Skeletal muscle cell (primary cell): ENCODE results near the gene NR2F1-AS1.
A peak's percentile ranks its signal among the peaks of the same experiment; 100 is the strongest.

Experiments
- DNase-seq: peaks from one replicate; pipeline ENCODE4 v3.0.0-alpha.2; 2010; ENCODE audit warnings: low read depth
- H3K4me3 ChIP-seq: 2 replicates; pipeline ENCODE4 v1.5.1; 2011; ENCODE audit warnings: low read depth, mild to moderate bottlenecking, control low read depth, low read length, moderate library complexity

The NR2F1-AS1 gene

GRCh38 chr5:93578813-93579691 lies 2.0 kb downstream of the NR2F1-AS1 start:
- DNase-seq = no peak
- H3K4me3 ChIP-seq = peak overlapping the region; percentile 71

- DNase-seq = no peak
- no peak overlapping the region for H3K4me3 ChIP-seq
Observed at GRCh38 chr5:93577854-93578812, 2.9 kb downstream of the NR2F1-AS1 start.

DNA sequence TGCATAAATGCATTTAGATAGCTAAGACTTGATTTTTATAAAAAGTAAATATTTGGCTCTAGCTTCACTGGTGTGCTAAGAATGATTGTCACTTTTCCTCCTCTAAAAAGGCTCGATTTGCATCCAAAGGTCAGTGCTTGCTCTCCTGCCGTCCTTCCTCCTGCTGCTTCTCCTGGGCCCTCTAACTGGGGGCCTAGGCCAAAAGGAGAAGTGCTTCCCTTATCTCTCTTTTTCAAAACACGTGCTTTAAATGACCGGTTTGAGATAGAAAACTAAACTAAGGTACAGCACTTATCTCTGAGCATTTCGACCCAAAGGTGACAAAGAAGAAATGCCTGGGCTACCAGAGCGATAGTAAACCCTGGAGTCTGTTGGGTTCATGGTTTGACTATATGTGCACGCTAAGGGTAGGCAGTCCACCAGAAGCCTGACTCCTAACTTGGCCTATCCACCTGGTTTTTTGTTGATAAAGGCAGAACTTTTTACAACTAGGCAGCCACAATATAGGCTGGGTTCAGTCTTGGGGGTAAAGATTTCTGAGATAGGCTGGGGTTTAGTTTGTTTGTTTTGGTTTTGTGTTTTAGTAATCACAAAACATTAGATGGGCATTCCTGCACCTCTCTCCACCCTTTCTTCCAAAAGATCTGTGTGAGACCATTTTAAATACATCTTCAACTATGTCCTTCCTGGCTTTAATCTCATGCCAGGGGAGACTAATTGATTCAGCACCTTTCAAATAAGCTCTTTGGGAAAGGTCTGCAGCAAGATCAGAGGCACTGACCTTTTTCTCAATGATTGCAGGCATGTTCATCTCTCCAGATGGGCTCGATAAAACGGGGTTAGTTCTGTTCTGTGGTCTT lies 3.8 kb downstream of the NR2F1-AS1 start:
- DNase-seq = no peak
- H3K4me3 ChIP-seq = no peak overlapping the region

DNA sequence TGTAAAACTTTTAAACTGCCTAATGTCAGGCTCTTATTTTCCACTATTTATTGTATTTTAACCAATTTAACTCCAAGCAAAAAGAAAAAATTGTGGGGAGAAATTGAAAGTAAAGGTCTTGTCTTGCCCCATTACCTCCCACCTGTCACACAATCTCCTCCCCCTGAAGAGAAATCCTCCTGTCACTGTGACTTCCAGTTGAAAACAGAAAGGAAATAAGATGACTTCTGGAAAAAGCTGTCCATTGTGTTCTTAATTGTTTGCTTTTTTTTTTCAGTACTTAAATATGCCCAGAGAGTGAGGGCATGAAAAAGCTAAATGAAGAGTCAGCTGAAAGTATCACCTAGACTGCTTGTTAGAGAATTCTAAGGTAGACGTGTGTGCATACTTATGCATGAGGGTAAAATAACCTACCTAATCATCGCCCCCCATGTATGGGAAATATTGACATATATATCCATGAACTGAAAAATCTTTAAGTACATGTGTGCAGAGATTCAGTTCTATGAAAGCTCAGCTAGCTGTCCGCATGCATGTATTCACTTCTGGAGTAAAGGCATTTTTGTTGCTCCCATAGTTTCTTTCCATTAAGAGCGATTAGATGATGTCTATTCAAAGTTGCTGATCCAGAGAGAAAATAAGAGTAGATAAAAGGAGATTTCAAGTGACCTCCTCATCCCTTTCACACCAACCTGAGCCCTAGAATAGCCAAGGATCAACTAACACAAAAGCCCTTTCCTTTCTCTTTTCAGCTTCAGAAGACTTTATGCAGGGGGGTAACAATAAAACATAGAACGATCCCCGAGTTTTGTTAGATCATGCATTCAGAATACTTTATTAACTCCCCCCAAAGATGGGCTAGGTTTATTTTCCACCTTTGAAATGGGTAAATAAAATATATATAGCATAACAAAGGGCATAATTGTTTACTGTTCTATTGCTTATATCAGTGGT lies 5.3 kb downstream of the NR2F1-AS1 start:
- no peak for DNase-seq
- H3K4me3 ChIP-seq = no peak overlapping the region

- no peak overlapping the region for H3K4me3 ChIP-seq
- DNase-seq = no peak
Observed at GRCh38 chr5:93574491-93575305, 6.3 kb downstream of the NR2F1-AS1 start.

- peak overlapping the region; percentile 43 for H3K4me3 ChIP-seq
- no peak for DNase-seq
Observed at GRCh38 chr5:93573354-93574351, 7.4 kb downstream of the NR2F1-AS1 start.

GRCh38 chr5:93572608-93573353 lies 8.2 kb downstream of the NR2F1-AS1 start:
- no peak for DNase-seq
- peak overlapping the region; percentile 43 for H3K4me3 ChIP-seq

GRCh38 chr5:93572101-93572607 lies 8.9 kb downstream of the NR2F1-AS1 start:
- H3K4me3 ChIP-seq = peak overlapping the region; percentile 43
- no peak for DNase-seq

DNA sequence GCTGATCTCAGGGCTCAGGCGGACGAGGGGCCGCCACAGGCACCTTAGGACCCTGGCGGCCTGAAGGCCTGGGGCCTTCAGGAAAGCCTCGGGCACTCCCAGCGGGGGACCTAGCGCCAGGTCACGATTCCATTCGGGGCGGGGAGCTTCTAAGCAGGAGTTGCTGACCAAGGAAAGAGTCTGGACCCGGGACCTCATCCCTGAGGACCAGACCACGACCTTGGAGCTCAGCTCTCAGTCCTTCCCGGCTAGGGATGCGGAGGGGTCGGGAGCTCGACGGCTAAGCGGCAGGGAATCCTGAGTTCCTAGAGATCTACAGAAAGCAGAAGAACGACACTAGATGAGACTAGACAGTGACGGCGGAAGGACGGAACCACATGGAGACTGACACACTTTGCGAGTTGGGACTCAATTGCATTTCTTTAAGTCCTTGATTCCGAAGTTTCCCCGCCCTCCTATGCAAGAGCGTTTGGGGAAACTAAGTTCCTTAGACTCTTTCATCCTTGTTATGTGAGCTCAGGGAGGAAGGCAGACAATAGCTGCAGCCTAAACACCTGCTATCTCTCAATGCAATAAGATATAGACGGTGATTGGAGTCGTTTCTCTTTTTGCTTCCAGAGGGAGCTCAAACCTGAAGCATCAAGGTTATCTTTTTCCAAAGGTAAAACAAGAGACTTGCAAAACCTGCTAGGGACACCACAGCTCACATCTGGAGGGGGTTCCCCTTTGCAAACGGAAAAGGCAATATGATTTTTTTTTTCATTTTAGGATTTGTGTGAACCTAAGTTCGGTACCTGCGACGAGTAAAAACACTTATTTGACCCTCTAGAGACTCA lies 9.7 kb downstream of the NR2F1-AS1 start:
- DNase-seq = no peak
- peak overlapping the region; percentile 43 for H3K4me3 ChIP-seq

- no peak overlapping the region for H3K4me3 ChIP-seq
- no peak for DNase-seq
Observed at GRCh38 chr5:93570294-93571113, 10.5 kb downstream of the NR2F1-AS1 start.

- DNase-seq = no peak
Observed at GRCh38 chr5:93569300-93570160, 11.5 kb downstream of the NR2F1-AS1 start.

DNA sequence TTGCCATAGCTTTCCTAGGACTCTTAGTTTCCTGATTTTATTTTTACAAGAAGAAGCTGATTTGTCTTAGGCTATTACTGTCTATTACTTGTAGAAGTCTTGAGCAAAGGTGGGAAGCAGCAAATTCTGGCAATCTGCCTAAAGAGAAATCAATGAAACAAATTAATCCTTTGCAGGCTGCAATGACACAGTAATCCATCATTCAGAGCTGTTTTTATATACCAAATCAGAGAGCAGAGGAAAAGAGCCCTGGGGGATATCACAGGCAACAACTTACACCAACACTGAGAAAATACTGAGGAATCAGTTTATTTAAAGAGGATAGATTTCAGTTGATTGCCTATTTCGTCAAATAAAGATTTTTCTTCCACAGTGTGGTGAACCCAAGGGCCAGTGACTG lies 13.6 kb downstream of the NR2F1-AS1 start:
- H3K4me3 ChIP-seq = no peak overlapping the region
- no peak for DNase-seq

More at GRCh38 chr5:93569300-93570160, 11.5 kb downstream of the NR2F1-AS1 start:
- no peak overlapping the region for H3K4me3 ChIP-seq

GRCh38 chr5:93566091-93566490 lies 14.9 kb downstream of the NR2F1-AS1 start:
- H3K4me3 ChIP-seq = no peak overlapping the region

More at GRCh38 chr5:93566091-93566490, 14.9 kb downstream of the NR2F1-AS1 start:
- no peak for DNase-seq
